ENCODE measurements around the gene DYRK1A. TPM values are rescaled to one million over a fixed set of nuclear protein-coding genes. Genes with fewer than 3 reads are reported as not detected.
A peak's percentile ranks its signal among the peaks of the same experiment; 100 is the strongest.

The DYRK1A gene
- total and polyA plus RNA-seq, 10 of the 15 experiments (the other 5 are each of a cell fraction or from before 2014, with no cell fraction given) = 2.4 to 68.6 (median 30.7) TPM

DNA sequence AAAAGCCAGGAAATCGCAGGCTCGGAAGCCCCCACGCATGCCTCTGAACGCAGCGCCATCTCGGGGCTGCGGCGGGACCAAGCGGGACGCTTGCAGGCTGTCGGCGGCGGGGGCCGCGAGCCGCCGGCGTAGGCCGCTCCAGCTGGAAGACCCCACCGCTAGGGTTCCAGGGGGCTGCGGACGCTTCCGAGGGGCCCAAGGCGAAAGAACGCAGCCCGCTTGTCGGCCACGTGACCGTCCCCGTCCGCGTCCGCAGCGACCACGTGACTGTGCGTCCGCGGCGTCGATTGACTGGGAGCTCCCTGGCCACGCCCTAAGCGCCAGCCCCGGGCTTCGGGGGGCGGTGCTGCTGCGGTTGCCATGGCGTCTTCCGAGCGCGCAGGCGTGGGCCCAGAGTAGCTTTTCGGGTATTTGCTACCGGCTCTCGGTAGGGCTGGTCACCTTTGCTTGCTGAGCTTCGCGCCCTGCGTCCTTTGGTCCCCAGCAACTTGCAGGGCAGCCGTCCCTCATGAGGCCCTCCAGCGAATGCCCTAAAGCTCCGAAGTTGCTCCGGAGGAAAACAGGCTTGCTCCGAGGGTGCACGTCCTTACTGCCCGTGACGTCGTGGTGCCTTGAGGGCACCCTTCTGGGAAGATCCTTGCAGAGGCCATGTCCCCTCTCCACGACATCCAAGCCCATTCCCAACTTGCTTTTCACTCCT, 197.2 kb downstream of the DYRK1A start:
- Histone ChIP-seq H3K4me3 (peak overlapping the region; percentile 76), H3K27ac (ENCODE audit: control insufficient read depth, insufficient read depth) (peak overlapping the region; percentile 79), H3K36me3 (ENCODE audit: control insufficient read depth in 2 of 2, insufficient read depth in 2 of 2, low read length in 1 of 2) (no peaks in the 10 kb centered on the region), H3K9me3 (replicated peaks; ENCODE audit: control insufficient read depth, insufficient read depth, low read length) (no peaks in the 10 kb centered on the region; the same call in 1 of the 3 replicates), H4K20me1 (ENCODE audit: control insufficient read depth, insufficient read depth) (no peaks in the 10 kb centered on the region), H3K27me3 (replicated peaks in 1 of 2; ENCODE audit: control insufficient read depth in 2 of 2, insufficient read depth in 2 of 2, low read length in 1 of 2) (no peaks in the 10 kb centered on the region), H3K9ac (ENCODE audit: control insufficient read depth, insufficient read depth, low read length) (peak overlapping the region; percentile 71), H3K79me2 (ENCODE audit: control insufficient read depth, insufficient read depth, low read length) (peaks cover 6% of the 10 kb centered on the region; the same call in 1 of the 2 replicates), H3K4me2 (ENCODE audit: control insufficient read depth, insufficient read depth) (peak overlapping the region; percentile 86), H2AFZ (ENCODE audit: control insufficient read depth, low read depth, low read length) (peak overlapping the region; percentile 92), H3K4me1 (ENCODE audit: control insufficient read depth, insufficient read depth, low read length) (peaks cover 17% of the 10 kb centered on the region)
- ChIA-PET RAD21 (ENCODE audit: unreplicated experiment) (interaction anchor here (0.6 to 2.1 kb wide), 22 partner anchors 8 to 397 kb away, joined by 3 to 17 read pairs (median 4); no protein-coding TSS in a partner anchor), CTCF (interaction anchor here (0.5 to 2.7 kb wide), 35 partner anchors 9 to 907 kb away, joined by 3 to 46 read pairs (median 4); no protein-coding TSS in a partner anchor), SMC1A (ENCODE audit: uncharacterized antibody, unreplicated experiment) (interaction anchor here (0.6 to 2.2 kb wide), 17 partner anchors 10 to 1311 kb away, joined by 3 to 9 read pairs (median 3); no protein-coding TSS in a partner anchor), POLR2A (interaction anchor here (0.5 to 2.5 kb wide), 11 partner anchors 10 to 488 kb away, joined by 3 to 9 read pairs (median 3); partner anchors contain the start of genes DYRK1A and VPS26C)
- BruUV-seq (replicated peaks) = no TSS peak
- peak; percentile 97 for ATAC-seq
- DNase-seq (ENCODE audit: low read depth, low spot score) = peak; percentile 70
- in situ Hi-C loops (cut with MboI) = no loop called here
- intact Hi-C loops (cut with micrococcal nuclease; ENCODE audit: unreplicated experiment) = loop anchor here (5.0 kb wide), 1 partner anchor 69 kb away; no protein-coding TSS in a partner anchor
- peak; percentile 99 for FAIRE-seq
- under 1% methylated on average over 67 of the region's 67 CpGs for WGBS (ENCODE audit: insufficient coverage, insufficient replicate concordance, low lambda C conversion rate, missing lambda C conversion rate)
- no peak for TF ChIP-seq NR2C1 (IDR thresholded peaks at IDR 0.05)
- peak; percentile 36 for TF ChIP-seq YY1 (IDR thresholded peaks at IDR 0.05; ENCODE audit: low read depth, low read length)
- no peak for TF ChIP-seq SPI1 (IDR thresholded peaks at IDR 0.05; ENCODE audit: borderline replicate concordance, insufficient read depth, low read depth, low read length)
- TF ChIP-seq BRCA1 (IDR thresholded peaks at IDR 0.05; ENCODE audit: low read depth, low read length) = no peak
- no peak; the same call in 1 of the 2 replicates for TF ChIP-seq CREB1 (IDR thresholded peaks at IDR 0.05; ENCODE audit: low read depth)
- TF ChIP-seq ZNF24 (IDR thresholded peaks at IDR 0.05) = no peak
- TF ChIP-seq FOXM1 (IDR thresholded peaks at IDR 0.05; ENCODE audit: low read depth, low read length) = no peak
- peak; percentile 65 for TF ChIP-seq PML (IDR thresholded peaks at IDR 0.05; ENCODE audit: low read length)
- no peak for TF ChIP-seq RBBP5 (conservative IDR thresholded peaks at IDR 0.05)
- no peak for TF ChIP-seq TCF12 (IDR thresholded peaks at IDR 0.05; ENCODE audit: low read depth, low read length)
- TF ChIP-seq, protein P1, sequence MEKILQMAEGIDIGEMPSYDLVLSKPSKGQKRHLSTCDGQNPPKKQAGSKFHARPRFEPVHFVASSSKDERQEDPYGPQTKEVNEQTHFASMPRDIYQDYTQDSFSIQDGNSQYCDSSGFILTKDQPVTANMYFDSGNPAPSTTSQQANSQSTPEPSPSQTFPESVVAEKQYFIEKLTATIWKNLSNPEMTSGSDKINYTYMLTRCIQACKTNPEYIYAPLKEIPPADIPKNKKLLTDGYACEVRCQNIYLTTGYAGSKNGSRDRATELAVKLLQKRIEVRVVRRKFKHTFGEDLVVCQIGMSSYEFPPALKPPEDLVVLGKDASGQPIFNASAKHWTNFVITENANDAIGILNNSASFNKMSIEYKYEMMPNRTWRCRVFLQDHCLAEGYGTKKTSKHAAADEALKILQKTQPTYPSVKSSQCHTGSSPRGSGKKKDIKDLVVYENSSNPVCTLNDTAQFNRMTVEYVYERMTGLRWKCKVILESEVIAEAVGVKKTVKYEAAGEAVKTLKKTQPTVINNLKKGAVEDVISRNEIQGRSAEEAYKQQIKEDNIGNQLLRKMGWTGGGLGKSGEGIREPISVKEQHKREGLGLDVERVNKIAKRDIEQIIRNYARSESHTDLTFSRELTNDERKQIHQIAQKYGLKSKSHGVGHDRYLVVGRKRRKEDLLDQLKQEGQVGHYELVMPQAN (conservative IDR thresholded peaks at IDR 0.05) = peak; percentile 66
- no peak for TF ChIP-seq ZSCAN29 (IDR thresholded peaks at IDR 0.05)
- TF ChIP-seq SUPT20H (IDR thresholded peaks at IDR 0.05; ENCODE audit: borderline replicate concordance, control insufficient read depth, low read depth, low read length) = no peak
- no peak for TF ChIP-seq YBX1 (IDR thresholded peaks at IDR 0.05)
- TF ChIP-seq SMARCA5 (IDR thresholded peaks at IDR 0.05) = no peak
- TF ChIP-seq EED (IDR thresholded peaks at IDR 0.05; ENCODE audit: low read depth) = no peak; the same call in 1 of the 2 replicates
- peak; percentile 46 to 47; a peak in 2 of 3 replicates for TF ChIP-seq EGR1 (IDR thresholded peaks at IDR 0.05; ENCODE audit: borderline replicate concordance in 1 of 2, low read depth in 2 of 2, low read length in 2 of 2)
- 0 out of 2 replicates have a peak, but pooled peaks have one; percentile 66 for TF ChIP-seq POLR2AphosphoS2 (IDR thresholded peaks at IDR 0.05; ENCODE audit: low read depth, low read length)
- no peak for TF ChIP-seq KLF5 (IDR thresholded peaks at IDR 0.05; ENCODE audit: partially characterized antibody)
- no peak for TF ChIP-seq CEBPZ (IDR thresholded peaks at IDR 0.05; ENCODE audit: low read depth, low read length)

Data from GM12878 (cell line).